SU-DHL-6 (cell line): ENCODE results near the gene BCAR1.

Experiments
- H2AFZ ChIP-seq: fragments of 200-600 bp; sonication (generic); 2 replicates; pipeline ENCODE4 v1.6.1; 2014; ENCODE audit warnings: low read depth, mild to moderate bottlenecking, moderate library complexity, mixed read lengths, antibody characterized with exemption, low read length; ENCODE audit not compliant: severe bottlenecking
- H3F3A ChIP-seq: fragments of 200-600 bp; shearing (Covaris generic); 2 replicates; pipeline ENCODE4 v1.6.0; 2016; ENCODE audit warnings: antibody characterized with exemption, mild to moderate bottlenecking; ENCODE audit not compliant: insufficient read depth
- H3K27ac ChIP-seq: fragments of 200-600 bp; sonication (generic); 2 replicates; pipeline ENCODE4 v1.5.1; 2016; ENCODE audit warnings: low read depth, mild to moderate bottlenecking, low read length, moderate library complexity, mixed read lengths
- H3K27me3 ChIP-seq: fragments of 200-600 bp; sonication (generic), shearing (Covaris generic); 2 replicates; pipeline ENCODE4 v1.6.0; 2014; ENCODE audit warnings: mild to moderate bottlenecking, low read length
- H3K36me3 ChIP-seq: fragments of 200-600 bp; sonication (generic); 2 replicates; pipeline ENCODE4 v1.6.1; 2014; ENCODE audit warnings: mild to moderate bottlenecking, low read length, mixed read lengths
- H3K4me2 ChIP-seq: fragments of 300-600, 200-600 bp; shearing (Covaris generic), sonication (generic); 2 replicates; pipeline ENCODE4 v1.6.0; 2014; ENCODE audit warnings: low read length, low read depth, mild to moderate bottlenecking; ENCODE audit not compliant: poor library complexity, severe bottlenecking
- H3K4me3 ChIP-seq: fragments of 200-600 bp; sonication (generic); 2 replicates; pipeline ENCODE4 v1.5.1; 2014; ENCODE audit warnings: antibody characterized with exemption, low read length, mild to moderate bottlenecking, mixed read lengths; ENCODE audit not compliant: insufficient read depth, poor library complexity, severe bottlenecking
- H3K79me2 ChIP-seq: fragments of 200-600 bp; sonication (generic); 2 replicates; pipeline ENCODE4 v1.6.1; 2014; ENCODE audit warnings: mild to moderate bottlenecking, low read length, moderate library complexity; ENCODE audit not compliant: insufficient read depth
- H3K9ac ChIP-seq: fragments of 200-600 bp; sonication (generic); 2 replicates; pipeline ENCODE4 v1.7.0; 2014; ENCODE audit warnings: mild to moderate bottlenecking, low read length
- H3K9me2 ChIP-seq: fragments of 200-600 bp; sonication (generic); replicated peaks from 2 replicates; pipeline ENCODE4 v1.6.1; 2014; ENCODE audit warnings: low read length; ENCODE audit not compliant: insufficient read depth
- H3K9me3 ChIP-seq: fragments of 200-600 bp; sonication (generic); 2 replicates; pipeline ENCODE4 v1.6.1; 2014; ENCODE audit warnings: low read length, mixed read lengths; ENCODE audit not compliant: insufficient read depth
- H4K20me1 ChIP-seq: fragments of 200-600 bp; sonication (generic); 2 replicates; pipeline ENCODE4 v1.6.1; 2014; ENCODE audit warnings: low read depth, mild to moderate bottlenecking, antibody characterized with exemption, low read length, moderate library complexity, mixed read lengths
- EZH2phosphoT487 ChIP-seq: fragments of 200-600 bp; sonication (generic), shearing (Covaris generic); conservative IDR thresholded peaks from 2 replicates; pipeline ENCODE4 v1.6.1; 2018; ENCODE audit warnings: mild to moderate bottlenecking, antibody characterized with exemption, low read length, moderate library complexity, mixed read lengths
- TF ChIP-seq, protein P1 (sequence below): fragments of 200-600 bp; sonication (generic); IDR thresholded peaks from one replicate; pipeline ENCODE4 v1.5.1; 2017; ENCODE audit warnings: antibody characterized with exemption, mild to moderate bottlenecking, low read length, moderate library complexity; ENCODE audit not compliant: insufficient read depth, poor library complexity, severe bottlenecking

The BCAR1 gene

DNA sequence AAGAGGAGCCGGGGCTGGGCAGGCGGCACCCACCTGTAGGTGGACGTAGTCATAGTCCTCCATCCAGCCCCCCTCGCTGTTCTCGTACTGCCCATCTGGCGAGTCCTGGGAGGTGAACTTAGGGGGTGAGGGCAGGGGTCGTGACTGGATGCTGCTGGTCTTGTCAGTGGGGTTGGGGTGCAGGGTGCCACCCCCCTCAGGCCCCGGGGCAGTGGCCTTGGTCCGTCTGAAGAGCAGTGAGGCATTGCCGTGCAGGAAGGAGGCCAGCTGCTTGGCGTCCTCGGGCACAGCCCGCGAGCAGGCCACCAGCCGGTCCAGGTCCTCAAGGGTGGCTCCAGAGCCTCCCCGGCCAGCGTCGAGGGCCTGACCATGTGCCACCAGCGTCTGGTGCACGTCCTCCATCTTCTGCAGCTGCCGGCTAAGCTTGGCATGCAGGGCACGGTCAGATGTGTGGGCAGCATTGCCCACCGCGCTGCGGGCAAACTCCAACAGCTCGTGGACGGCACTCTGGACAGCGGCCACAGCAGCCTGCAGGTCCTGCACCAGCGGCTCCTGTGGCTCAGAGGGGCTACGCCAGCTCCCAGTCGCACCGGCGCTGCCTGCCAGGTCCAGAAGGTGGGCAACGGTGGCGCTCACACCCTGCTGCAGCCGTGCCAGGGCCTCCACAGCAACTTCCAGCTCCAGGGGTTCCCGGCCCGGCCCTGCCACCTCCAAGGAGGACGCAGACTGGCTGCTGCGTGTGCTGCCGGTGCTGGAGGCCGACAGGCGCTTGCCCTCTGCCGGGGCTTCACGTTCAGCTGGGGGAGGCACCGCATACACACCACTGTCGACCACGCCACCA lies 16.3 kb downstream of the BCAR1 start:
- Histone ChIP-seq H3K9me3 (no peaks in the 10 kb centered on the region), H3K27ac (no peak overlapping the region), H3K4me2 (no peak overlapping the region), H3K9me2 (no peaks in the 10 kb centered on the region), H4K20me1 (no peaks in the 10 kb centered on the region), H3K79me2 (no peaks in the 10 kb centered on the region), H2AFZ (no peak overlapping the region), H3K36me3 (no peaks in the 10 kb centered on the region), H3K4me3 (no peak overlapping the region), H3K27me3 (no peaks in the 10 kb centered on the region), H3F3A (no peaks in the 10 kb centered on the region), H3K9ac (no peak overlapping the region)
- TF ChIP-seq, protein P1, sequence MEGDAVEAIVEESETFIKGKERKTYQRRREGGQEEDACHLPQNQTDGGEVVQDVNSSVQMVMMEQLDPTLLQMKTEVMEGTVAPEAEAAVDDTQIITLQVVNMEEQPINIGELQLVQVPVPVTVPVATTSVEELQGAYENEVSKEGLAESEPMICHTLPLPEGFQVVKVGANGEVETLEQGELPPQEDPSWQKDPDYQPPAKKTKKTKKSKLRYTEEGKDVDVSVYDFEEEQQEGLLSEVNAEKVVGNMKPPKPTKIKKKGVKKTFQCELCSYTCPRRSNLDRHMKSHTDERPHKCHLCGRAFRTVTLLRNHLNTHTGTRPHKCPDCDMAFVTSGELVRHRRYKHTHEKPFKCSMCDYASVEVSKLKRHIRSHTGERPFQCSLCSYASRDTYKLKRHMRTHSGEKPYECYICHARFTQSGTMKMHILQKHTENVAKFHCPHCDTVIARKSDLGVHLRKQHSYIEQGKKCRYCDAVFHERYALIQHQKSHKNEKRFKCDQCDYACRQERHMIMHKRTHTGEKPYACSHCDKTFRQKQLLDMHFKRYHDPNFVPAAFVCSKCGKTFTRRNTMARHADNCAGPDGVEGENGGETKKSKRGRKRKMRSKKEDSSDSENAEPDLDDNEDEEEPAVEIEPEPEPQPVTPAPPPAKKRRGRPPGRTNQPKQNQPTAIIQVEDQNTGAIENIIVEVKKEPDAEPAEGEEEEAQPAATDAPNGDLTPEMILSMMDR = no peak
- TF ChIP-seq EZH2phosphoT487 = no peak

DNA sequence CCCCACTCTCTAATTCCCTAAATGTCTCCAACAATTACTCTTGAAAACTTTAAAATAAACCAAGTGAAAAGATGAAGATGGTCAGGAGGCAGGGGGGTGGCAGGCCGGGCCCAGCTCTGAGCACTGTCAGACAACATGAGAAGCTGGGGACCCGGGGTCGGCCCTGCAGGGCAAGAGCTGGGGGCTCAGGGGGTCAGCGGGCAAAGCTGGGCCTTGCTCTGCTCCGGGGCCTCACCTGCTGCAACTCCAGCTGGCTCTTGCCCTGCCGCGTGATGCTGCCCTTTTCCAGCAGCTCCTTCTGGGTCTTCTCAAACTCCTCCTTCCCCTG lies 17.8 kb downstream of the BCAR1 start:
- H3K36me3 ChIP-seq = no peaks in the 10 kb centered on the region
- no peaks in the 10 kb centered on the region for H3K79me2 ChIP-seq
- H3K9me2 ChIP-seq = no peaks in the 10 kb centered on the region
- no peak overlapping the region for H3K4me2 ChIP-seq
- H3K4me3 ChIP-seq = no peak overlapping the region
- H3F3A ChIP-seq = no peaks in the 10 kb centered on the region
- no peak overlapping the region for H3K27ac ChIP-seq
- no peaks in the 10 kb centered on the region for H3K27me3 ChIP-seq
- TF ChIP-seq EZH2phosphoT487 = no peak
- TF ChIP-seq, protein P1 = no peak
- H4K20me1 ChIP-seq = no peaks in the 10 kb centered on the region
- no peak overlapping the region for H3K9ac ChIP-seq
- no peak overlapping the region for H2AFZ ChIP-seq
- H3K9me3 ChIP-seq = no peaks in the 10 kb centered on the region

DNA sequence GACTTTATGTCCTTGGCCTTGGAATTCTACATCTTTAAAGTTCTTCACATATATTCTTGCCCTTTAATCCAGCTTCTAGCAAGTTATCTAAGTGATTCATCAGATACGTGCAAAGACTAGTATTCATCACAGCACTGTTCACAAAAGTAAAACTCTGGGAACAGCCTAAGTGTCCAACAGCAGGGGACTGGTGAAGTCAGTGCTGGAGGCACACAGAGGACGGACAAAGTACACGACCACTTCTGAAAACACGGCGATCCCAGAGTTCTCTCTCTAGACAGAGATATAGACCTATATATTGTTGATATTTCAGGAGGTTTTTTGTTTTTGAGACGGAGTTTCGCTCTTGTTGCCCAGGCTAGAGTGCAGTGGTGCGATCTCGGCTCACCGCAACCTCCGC lies 19.9 kb downstream of the BCAR1 start:
- no peaks in the 10 kb centered on the region for H3K9me3 ChIP-seq
- no peaks in the 10 kb centered on the region for H3K9me2 ChIP-seq
- no peaks in the 10 kb centered on the region for H3K79me2 ChIP-seq
- no peaks in the 10 kb centered on the region for H4K20me1 ChIP-seq
- no peak overlapping the region for H3K9ac ChIP-seq
- H3K27ac ChIP-seq = no peak overlapping the region
- H3K36me3 ChIP-seq = no peaks in the 10 kb centered on the region
- H3F3A ChIP-seq = no peaks in the 10 kb centered on the region
- H2AFZ ChIP-seq = no peak overlapping the region
- no peak for TF ChIP-seq EZH2phosphoT487
- TF ChIP-seq, protein P1 = no peak
- no peak overlapping the region for H3K4me2 ChIP-seq
- H3K27me3 ChIP-seq = no peaks in the 10 kb centered on the region
- no peak overlapping the region for H3K4me3 ChIP-seq
